GM18517 (cell line): ENCODE results near the gene MYBBP1A.

Experiments
- ATAC-seq: cut with Tn5 transposase; IDR thresholded peaks from one replicate; pipeline ENCODE4 v1.9.1; 2021; ENCODE audit warnings: mild to moderate bottlenecking, moderate library complexity; ENCODE audit not compliant: unreplicated experiment

Gene MYBBP1A

DNA sequence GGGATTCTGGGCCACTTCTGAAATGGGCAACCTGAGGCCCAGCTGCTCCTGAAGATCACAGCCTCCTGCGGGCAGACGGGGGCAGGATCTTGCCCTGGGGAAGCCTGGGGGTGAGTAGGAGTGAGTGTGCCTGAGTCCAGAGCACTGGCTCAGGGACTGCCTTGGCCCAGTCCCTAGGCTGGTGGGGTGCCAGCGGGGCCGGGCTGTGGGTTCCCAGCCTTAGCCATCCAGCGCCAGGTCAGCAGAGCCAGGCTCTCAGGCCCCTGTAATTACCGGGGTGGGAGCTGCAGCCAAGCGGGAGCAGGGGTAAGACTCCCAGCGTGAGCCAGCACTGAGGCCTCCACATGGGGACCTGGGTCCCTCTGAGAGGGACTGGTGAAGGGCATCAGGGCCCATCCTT is 48.3 kb downstream of the MYBBP1A start:
- ATAC-seq = no peak

DNA sequence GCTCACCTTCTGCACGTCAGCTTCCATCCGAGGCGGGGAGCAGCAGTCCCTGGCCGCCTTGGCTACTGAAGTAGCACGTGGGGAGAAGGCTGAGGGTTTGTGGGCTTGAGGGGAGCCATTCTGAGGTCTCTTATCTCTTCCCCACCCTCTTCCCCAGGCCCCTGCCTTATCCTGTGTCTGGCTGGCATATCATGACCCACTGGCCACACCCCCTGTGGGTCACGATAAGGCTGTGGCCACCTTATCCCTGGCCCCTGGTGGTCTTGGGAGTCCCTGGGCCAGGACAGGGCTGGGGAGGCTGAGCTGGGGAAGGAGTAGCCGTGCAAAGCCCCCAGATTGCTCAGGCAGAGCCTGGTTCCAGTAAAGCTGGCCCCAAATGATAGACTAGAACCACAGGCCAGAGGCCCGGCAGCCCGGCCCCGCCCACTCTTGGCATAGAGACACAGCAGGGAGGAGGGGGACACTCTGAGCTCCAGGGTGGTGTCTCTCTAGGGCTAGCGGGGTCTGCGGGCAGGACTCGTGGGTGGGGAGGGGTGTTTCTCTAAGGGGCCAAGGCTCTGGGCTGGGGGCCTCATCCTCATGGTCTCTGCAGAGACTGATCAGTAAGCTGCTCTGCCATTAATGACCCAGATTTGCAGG is 48.9 kb downstream of the MYBBP1A start:
- no peak for ATAC-seq

DNA sequence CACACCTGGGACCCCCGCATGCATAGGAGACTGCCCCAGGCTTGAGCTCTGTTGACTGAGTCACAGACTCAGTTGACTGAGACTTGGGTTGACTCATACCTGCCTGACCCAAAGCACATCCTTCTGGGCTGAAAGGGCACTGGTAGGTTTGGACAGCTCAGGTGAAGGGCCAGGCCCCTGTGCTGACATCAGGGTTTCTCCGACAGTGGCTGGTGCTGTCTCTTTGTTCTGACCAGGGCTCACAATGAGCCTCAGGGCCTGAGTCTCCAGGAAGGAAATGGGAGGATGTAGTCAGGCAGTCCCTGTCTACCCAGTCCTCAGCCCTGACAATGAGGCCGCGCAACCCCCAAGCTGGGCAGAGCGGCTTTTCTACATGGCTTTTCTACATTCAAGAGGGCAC is 50.0 kb downstream of the MYBBP1A start:
- no peak for ATAC-seq

DNA sequence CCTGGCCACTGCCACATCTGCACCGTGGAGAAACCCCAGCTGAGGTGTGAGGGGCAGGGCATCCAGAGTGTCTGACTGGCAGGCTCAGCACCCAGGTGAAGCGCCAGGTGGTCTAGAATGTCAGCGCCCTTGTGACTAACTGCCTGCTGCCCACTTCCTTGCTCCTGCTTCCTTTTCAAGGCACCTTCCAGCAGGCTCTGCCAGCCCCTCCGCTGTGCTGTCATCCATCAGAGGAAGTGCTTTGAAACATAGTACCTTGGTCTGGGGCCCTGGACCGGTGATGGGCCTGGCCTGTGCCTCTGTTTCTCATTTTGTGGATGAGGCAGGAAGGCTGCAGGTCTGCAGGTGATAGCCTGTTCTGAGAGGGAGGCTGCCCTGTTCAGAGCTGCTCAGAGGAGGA is 51.0 kb downstream of the MYBBP1A start:
- ATAC-seq = no peak

DNA sequence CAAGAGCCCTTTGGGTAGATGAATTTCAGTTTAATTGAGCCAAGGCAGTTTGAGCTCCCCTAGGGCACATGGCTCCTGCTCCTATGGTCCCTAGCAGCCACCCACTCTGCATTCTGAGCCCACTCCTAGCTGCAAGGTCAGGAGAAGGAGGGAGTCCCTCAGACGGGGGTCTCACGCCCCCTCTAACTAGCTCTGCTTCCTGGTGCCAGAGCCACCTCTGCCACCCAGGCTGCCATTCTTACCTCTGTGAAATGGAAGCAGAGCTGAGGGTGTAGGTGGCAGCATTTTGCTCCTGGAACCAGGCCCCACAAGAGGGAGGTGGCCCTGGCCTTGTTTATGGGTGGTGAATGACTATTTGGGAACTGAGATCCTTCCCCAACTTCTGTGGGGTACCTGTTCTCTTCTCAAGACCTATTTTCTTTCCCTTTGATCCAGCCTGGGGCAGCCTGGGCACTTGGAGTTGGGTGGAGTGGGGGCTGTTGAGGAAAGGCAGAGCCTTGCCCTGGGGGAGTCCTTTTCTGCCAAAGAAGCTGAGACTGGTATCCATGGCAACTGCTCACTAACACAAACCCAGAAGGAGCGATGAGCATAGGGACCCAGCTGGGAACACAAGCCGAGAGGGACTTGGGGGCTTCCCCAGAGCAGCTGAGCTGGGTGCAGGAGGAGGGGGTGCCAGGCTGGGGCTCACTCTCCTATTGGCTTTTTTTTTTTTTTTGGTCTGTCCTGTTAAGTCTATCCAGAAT is 51.7 kb downstream of the MYBBP1A start:
- ATAC-seq = no peak

DNA sequence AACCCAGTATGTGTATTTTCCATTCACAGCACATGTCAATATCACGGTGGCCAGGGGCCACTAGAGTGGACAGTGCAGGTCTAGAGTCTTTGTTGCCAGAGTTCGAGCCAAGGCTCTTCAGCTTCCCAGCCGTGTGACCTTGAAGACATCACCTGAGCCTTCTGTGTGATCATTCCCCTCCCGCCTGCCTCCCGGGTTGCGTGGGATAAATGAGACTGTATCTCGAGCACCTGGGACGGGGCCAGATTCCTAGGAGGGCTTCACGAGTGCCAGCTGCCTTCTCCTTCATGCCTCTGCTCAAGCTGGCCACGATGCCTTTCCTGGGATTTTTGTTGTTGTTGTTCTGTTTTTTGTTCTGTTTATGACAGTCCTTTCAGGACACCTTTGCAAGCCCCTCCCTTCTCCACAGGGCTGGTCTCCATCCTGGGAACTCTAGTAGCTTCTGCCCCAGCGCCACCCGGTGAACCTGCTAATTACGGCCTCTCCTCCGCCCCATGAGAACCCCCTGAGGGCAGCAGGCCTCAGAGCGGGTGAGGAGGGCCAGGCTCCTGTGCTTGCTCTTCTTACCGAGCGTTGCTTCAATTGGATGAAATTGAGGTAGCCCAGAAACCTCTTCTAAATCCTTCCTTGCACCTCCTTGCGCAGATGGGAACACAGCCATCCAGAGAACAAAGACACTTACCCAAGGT is 52.6 kb downstream of the MYBBP1A start:
- ATAC-seq = no peak

DNA sequence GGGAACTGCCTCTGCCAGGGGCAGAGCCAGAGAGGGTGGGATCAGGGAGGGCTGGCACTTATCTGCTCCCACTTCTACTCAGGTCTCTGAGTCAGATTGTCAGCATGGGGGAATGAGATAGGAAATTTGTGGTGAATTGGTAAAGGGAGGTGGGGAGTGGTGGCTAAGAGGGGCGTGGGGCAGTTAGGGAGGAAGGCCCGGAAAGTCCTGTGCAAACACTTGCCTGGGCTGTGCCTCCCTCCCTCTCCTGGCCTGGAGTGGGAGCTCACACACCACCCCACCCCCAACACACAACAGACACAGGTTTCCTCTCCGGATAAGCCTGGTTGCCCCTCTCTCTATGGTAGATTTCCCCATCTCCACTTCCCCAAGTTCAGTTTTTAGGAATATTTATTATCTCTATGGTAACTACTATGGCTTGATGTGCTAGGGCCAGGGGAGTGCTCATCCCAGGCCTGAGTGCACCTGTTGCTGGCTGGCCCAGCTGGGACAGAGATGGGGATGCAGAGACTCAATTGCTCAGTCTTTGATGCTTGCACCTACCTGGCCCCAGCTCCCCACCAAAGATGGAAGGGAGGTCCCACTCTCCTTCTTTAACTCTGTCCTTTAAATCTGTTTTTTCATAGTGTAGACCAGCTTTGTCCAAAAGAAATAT is 53.8 kb downstream of the MYBBP1A start:
- no peak for ATAC-seq

DNA sequence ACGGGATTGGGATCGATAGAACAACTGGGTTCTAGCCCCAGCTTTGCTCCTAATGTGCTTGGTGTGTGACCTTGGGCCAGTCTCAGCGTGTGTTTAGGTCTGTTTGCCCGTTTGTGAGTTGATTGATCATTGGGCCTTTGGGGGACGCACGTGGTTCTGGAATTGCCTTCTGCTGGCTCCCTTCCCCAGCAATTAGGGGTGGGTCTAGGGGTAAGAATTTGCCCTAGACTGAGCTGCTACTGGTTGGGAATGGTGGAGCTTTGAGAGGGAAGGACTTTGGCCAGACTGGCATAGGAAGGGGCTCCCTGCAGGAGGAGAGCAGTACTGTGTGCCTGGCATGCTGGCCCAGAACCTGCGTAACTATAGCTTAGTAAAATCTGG is 55.0 kb downstream of the MYBBP1A start:
- no peak for ATAC-seq

DNA sequence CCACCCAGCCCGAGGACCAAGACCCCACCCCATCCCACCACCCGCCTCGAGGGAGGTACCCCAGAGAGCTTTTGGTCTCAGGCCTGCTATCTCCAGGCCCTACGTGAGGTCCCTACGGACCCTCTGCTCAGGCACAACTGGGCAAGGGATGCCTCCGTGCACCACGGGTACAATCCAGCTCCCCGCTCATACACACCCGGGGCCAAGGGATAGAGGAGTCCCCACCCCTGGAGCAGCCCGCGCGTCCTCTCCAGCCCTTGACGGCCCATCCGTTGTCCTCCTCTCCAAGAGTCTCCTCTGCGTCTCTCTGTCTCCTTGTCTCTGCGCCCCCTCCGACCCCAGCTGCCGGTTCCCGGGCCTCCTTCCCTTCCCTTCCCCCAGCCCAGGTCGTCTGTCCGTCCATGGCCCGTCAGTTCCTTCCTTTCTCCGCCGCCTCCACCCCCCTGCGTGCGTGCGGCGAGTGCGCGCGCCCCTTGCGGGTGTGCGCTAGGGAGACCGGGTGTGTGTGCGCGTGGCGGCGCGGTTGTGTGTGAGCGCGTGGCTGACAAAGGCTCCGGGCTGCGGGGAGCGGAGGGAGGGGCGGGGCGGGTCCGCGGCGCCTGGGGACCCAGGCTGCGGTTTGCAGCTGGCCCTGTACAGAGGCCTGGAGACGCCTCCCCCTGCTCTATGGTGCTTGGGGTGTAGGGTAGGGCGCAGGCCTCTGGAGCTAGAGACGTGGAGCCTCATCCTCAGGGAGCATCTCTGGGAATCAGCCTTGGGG is 55.6 kb downstream of the MYBBP1A start:
- no peak for ATAC-seq

DNA sequence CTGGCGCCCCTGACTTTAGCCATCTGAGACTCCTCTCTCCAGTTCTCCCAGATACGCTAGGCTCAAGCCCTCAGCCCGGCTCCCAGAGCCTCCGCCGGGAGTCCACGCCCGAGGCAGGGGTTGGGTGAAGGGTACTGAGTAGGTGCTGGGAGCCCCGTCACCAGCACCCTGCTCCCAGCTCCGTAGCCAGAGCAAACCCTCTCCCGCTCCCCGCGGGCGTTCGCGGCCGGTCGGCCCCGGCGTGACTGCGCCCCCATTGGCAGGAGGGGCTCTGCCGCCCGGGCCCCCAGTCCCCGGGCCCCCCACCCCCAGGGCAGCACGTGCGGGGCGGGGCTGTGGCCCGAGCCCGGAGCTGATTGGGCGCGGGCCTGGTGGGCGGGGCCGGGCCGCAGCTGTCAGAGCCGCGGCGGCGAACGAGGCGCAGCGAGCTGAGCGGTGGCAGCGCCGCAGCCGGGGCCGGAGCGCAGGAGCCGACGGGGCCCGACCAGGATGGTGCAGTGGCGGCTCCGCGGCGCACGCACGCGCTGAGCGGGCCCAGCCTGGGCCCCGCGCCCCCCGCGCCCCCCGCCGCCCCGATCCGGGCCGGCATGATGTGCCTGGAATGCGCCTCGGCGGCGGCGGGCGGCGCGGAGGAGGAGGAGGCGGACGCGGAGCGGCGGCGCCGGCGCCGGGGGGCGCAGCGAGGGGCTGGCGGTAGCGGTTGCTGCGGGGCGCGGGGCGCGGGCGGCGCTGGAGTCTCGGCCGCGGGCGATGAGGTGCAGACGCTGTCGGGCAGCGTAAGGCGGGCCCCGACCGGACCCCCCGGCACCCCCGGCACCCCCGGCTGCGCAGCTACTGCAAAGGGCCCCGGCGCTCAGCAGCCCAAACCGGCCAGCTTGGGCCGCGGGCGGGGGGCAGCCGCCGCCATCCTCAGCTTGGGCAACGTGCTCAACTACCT is 56.5 kb downstream of the MYBBP1A start, which contains the start of gene SPNS2:
Gene SPNS2, plus strand, starts transcription at position 421 of the 937 bp plus-strand sequence. Its CDS starts 167 bp downstream, at position 588.
- no peak for ATAC-seq

DNA sequence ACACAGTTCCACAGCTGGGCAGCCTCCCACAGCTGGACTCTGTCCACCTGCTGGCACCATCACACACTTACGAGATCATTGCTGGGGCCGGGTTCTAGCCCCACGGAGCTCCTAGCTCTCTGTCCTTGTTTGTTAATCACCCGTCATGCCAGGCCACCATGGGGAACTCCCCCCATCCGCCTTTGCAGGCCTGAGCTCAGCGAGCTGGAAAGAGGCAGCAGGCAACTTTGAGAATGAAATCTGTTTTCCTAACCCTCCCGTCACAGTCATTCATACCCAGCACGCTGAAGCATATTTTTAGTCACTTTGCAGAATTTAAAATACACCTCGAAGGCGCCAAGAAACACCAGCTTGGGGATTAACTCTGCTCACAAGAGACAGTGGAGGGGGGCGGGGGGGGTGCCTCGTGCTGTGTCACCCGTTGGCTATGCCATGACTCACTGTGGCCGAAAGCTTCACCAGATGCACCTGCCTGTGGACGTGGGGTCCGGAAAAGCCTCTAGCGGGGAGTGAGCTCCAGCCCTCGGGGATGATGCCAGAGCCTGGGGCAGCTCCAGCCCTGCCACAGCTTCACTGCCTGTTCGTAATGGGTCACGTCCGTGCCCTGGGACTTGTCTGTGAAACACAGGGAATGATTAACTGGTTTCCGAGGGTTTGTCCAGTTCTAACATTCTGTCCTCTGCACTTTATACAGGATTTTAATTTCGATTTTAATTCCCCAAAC is 57.9 kb downstream of the MYBBP1A start:
- ATAC-seq = no peak

DNA sequence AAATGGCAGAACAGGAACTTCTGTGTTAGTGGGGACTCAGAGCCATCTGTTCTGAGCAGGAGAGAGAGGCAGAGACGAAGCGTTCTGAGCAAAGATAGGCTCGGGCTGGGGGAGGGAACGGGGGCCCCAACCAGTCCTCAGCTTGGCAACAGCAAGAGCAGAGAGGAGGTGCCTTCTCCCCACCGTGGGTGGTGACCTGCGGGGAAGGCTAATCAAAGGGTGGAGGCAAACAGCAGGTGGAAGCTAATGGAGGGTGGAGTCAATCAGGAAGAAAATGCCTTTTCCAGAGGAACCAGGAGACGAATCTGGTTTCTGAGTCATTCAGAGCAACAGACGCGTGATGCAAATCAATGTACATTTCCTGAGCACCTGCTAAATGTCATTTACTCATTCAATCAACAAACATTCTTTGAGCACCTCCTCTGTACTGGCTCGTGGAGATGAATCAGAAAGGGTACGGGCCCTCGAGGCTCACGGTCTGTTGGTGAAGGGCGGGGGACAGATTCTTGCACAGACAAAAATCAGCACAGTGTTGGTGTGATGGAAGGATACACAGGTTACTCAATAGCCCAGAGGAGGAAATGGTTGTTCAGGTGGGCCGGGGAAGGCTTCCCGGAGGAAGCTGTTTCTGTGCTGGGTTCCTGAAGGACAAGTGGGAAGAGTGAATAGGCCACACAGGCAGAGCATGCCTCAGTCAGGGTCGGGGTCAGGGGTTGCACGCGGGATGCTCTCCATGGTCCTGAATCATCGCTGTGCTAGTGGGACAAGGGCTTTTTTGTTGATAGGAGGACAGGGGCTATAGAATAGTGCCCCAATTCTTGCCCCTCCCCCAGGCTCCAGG is 62.2 kb downstream of the MYBBP1A start:
- ATAC-seq = no peak

DNA sequence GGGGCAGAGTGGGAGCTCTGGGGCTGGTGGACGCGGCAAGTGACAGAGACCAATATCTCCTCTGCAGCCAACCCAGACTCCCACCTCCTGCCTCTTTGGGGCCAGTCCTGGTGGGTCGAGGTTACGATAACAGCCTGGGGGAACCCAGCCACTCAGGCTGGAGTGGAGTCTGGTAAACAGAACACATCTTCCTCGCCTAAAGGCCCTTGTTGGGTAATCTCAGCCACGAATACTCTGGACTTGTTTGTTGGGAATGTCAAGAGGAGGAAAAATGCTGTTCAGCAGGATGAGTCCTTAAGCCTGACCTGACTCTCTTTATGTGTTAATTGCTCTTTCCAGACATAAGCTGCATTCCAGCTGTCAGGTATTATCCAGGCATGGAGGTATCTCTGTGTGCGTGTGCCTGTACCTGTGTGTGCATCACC is 64.5 kb downstream of the MYBBP1A start:
- no peak for ATAC-seq

DNA sequence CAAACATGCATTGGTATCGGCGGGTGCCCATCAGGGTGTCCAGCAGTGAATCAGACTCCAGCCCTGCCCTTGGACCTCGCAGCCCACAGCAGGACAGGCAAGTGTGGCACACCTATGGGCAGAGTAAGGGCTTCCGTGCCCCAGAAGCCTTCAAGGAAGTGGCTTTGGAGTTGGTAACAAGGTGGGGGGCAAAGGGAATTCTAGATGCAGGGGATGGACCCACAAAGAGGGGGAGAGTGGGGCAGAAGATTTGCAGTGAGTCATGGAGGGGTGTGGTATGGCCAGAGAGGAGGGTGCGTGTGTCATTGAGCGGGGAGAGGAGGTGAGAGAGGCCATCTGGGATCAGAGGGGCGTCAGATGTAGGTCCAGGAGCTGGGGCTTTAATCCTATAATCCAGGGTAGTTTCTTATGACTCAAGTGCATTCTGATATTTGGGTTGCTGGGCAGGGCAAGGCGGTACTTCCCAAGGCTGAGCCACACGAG is 65.0 kb downstream of the MYBBP1A start:
- no peak for ATAC-seq

DNA sequence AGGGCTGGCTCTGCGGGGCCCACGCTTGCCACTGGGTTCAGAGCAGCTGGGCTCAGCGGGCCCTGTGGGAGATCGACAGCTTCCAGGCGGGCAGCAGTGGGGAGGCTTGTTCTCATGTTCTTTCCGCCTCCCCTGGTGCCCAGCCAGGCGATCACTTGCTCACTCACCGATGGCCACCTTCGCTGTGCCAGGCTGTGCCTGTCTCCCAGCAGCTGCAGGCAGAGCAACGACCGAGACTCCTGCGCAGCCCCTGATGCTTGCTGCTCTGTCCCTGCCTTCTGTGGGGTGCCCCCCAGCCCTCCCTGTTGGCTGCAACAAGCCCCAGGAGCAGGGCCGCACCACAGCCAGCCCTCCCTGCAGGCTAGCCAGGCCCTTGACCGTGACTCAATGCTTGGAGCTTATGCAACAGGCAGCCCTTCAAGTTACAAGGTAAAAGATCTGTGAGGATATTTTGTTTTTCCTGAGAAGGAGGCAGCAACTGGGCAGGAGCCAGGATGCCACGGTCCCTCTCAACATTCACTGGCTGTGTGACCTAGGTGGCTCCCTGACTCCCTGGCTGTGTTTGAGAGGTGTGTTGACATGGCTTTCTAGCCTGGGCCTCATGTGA is 66.1 kb downstream of the MYBBP1A start:
- ATAC-seq = no peak
